Pons (tissue), 1 donor: ENCODE measurements around the gene PIP5K1B.

Source experiments
- DNase-seq: peaks from one replicate; pipeline ENCODE4 v3.0.0-alpha.2; 2016; ENCODE audit warnings: low spot score

PIP5K1B gene

GRCh38 chr9:68739621-68740174, 34.7 kb downstream of the PIP5K1B start:
- DNase-seq: no peak

- DNase-seq: no peak
Measured at GRCh38 chr9:68740561-68740960, 35.5 kb downstream of the PIP5K1B start.

GRCh38 chr9:68741234-68741633, 36.2 kb downstream of the PIP5K1B start:
- peak; percentile 7 for DNase-seq

DNA sequence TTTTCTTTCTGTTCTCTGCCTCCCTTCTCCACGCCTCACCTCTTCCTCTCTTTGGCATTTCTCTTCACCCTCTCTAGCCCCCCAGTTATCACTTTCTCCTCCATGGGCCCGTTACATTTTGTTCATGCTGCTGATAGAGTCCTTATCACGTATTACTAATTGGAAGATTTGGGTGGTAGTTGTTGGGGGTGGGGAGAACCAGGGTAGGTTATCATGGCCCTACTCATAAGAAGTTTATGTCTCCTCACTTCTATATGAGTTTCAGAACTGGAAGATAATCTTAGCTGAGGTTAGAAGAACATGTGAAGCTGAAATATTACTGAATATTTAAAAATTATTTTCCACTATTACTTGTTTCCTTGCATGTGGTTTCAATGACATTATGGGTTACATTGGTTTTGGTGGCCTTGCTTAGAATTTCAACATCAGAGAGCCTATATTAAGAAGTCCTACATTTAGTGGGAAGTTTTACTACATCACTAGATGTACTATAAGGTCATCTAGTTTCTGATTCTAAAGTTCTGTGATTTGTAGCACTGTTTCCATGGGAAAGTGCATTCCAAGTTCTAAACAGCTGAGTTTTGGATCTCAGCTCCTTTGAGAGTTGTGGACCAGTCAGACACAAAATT, 36.8 kb downstream of the PIP5K1B start:
- DNase-seq: no peak

DNA sequence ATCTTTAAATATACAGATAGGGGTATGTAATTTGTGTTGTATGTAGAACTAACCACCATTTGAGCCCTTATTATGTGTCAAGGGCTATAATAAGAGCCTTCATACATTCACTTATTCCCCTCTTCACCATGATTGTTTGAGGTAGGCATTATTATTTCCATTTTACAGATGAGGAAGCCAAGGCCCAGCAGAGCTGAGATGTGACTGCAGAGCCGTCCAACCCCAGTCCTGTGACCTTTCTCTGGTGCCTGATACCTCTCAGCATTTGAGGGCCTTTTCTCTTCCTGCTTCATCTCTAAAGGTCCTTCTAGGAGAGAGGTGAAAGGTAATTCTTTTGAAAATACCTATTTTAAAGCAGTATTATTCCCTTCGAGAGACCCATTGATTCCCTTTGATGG, 37.3 kb downstream of the PIP5K1B start:
- no peak for DNase-seq

DNA sequence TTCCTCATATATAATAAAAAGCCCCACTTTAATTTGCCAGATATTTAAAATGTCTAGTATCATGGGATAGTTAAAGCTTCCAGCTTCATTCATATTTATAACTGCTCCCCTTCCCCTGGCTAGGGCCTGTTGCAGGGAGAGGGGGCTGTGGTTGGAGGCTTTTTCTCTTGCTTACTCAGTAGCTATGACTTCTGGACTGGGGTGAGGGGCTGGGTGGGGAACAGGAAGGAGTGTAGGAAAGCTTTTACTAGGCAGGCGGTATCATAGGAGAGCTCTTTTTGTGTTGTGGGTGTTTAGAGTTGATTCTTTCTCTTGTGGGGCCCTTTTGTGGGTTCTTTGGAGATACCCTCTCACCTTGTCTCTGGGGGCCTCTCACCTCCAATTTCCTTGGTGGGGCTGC, 39.4 kb downstream of the PIP5K1B start:
- DNase-seq: no peak

DNA sequence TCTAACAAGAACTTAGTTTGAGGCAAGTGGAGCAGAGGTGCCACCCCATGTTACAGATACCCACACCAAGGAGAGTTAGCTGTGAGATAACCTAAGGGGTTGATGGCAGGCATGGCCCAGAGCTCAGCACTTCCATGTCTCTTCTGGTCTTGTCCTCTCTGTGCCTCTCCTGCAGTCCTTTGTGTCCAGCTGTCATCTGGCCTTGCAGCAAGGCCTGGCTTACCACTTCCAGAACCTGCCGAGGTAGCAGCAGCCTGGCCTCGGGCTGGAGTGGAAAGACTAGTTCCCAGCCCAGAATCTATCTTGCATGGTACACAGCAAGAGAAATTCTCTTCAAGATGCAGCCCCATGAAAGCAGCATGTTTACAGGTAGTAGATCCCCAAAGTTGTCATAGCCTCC, 41.5 kb downstream of the PIP5K1B start:
- no peak for DNase-seq

- no peak for DNase-seq
Measured at GRCh38 chr9:68747043-68747533, 42.0 kb downstream of the PIP5K1B start.

DNA sequence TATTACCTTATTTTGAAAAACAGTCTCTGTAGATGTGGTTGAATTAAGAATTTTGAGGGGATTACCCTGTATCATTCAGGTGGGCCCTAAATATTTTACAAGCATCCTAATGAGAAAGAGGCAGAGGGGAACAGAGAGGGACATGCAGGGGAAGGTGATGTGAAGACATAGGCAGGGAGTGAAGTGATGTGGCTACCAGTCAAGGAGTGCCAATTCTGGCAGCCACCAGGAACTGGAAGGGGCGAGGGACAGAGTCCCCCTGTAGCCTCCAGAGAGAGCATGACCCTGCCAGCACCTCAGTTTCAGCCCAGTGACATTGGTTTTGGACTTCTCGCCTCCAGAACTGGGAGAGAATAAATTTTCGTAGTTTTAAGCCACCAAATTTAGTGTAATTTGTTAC, 44.1 kb downstream of the PIP5K1B start:
- no peak for DNase-seq

DNA sequence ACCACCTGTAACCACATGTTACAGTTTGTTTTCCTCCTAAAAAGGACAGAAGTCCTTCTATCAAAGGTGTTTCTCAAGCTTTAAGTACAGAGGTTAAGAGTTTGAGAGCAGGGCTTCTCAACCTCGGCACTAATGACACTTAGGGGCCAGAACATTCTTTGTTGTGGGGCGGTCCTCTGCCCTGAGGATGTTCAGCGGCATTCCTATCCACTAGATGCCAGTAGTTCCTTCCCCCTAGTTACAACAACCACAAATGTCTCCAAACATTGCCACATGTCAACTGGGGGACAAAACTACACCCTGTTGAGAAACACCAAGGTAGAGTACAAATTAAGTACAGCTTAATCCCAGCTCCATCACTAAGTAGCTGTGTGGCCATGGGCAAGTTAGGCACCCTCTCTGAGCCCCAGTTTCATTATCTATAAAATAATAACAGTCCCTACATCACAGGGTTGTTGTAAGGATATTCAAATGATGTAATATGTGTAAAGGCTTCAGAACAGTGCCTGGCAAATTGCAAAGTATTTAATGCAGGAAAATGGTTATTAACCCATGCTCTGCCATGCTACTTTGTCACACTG, 44.6 kb downstream of the PIP5K1B start:
- no peak for DNase-seq

DNA sequence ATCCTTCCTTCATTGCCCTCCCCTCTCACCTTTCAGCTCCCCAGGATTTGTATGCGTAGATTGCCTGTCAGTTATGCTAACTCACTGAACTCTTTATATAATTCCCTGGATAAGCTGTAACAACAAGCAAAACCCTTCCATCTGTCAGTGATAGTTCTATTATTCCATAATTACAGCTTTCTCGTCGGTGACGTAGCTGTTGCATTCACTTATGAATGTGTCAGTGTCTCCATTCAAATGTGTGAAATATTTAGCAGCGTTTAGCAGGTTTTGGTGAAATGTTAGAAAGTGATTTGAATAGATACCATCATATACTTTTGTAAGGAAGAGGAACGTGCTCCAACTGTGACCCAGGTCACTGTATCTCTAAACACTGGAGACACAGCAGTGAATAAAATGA, 45.2 kb downstream of the PIP5K1B start:
- no peak for DNase-seq

- no peak for DNase-seq
Measured at GRCh38 chr9:68750786-68751185, 45.7 kb downstream of the PIP5K1B start.

- no peak for DNase-seq
Measured at GRCh38 chr9:68751556-68751955, 46.5 kb downstream of the PIP5K1B start.

GRCh38 chr9:68755051-68755450, 50.0 kb downstream of the PIP5K1B start:
- DNase-seq: no peak

DNA sequence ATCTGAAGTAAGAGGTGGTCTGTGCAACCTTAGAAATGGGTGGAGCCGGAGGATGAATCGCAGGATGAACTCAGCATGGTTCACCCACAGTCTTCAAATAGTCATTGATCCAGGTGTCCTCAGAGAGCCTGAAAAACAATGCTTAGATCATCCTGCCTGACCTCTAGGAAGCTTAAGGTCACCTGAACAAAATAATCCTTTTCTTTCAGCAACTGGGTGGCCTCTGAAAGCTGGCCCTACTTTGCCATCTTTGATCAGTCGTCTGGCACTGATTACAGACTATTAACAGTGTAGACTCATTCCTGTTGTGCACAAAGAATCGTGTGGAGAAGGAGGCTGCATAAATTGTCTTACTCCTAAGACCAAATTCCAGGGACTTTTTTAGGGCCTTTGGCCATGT, 50.7 kb downstream of the PIP5K1B start:
- DNase-seq: no peak

- no peak for DNase-seq
Measured at GRCh38 chr9:68759981-68760673, 55.1 kb downstream of the PIP5K1B start.

- no peak for DNase-seq
Measured at GRCh38 chr9:68760674-68761333, 55.8 kb downstream of the PIP5K1B start.

- no peak for DNase-seq
Measured at GRCh38 chr9:68762570-68762969, 57.5 kb downstream of the PIP5K1B start.

DNA sequence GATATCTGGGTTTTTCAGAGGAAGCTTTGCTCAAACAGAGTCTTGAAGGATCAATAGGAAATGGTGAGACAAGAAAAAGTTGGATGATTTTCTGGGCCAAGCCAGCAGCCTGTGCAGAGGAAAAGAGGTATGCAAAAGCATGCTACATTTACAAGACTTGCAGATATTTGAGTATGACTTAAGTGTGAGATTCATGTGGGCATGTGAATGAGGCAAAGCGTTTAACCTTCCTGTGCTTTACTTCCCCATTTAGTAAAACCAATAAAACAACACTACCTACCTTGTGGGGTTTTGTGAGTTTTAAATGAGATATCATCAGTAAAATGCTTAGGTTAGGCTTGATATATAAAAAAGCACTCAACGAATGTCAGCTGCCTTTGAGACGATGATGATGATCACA, 58.1 kb downstream of the PIP5K1B start:
- no peak for DNase-seq

- no peak for DNase-seq
Measured at GRCh38 chr9:68768619-68769018, 63.6 kb downstream of the PIP5K1B start.

DNA sequence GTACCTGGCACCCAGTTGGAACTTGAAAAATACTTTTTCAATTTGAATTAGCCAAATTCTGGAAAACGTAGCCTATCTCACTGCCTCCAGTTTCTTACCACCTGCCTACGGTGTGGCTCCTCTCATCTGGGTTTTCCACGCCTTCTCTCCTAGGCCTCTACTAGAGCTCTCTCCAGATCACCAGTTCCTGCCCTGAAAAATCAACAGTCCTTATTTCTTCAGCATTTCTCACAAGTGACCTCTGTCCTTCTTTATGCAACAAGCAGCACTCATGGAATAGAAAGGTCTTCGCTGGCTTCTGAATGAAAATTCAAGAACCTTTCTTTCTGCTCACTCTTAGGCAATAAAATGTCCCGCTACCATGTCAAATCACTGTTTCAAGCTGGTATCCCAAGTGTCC, 64.8 kb downstream of the PIP5K1B start:
- no peak for DNase-seq

DNA sequence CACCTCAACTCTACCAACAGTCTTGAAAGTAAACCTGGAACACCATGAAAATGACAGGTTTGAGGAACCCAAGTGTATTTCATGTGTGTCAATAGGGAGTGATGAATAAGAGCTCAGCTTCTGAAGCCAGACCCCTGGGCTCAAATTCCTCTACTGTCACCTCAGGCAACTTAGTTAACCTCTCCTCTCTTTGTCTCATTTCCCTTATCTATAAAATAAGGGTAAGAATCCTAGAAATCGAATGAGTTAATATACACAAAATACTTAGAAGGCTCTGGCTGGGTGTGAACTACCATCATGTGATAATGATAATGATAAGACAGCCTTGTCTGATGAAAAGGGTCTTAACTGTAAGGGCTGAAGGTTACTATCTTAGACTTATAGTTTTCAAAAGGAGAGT, 66.3 kb downstream of the PIP5K1B start:
- no peak for DNase-seq
